Erythroblast (primary cell): ENCODE measurements around the gene CSMD2.
"Not testable (repeated sequence)": the region's sequence is repeated elsewhere in the genome, so short reads cannot be mapped to it uniquely, and the experiment has no call there.

Experiments
- DNase-seq, 2 experiments: peaks; one replicate each; lab custom pipeline; 2025; lab: John Stamatoyannopoulos, UW
- GATA1 ChIP-seq: IDR thresholded peaks from 2 replicates; pipeline ENCODE4 v1.6.1; 2011; ENCODE audit warnings: low read depth, mild to moderate bottlenecking, control low read depth, low read length, moderate library complexity
- POLR2A ChIP-seq: IDR thresholded peaks from 2 replicates; pipeline ENCODE4 v1.6.1; 2011; ENCODE audit warnings: mild to moderate bottlenecking, low read length

The CSMD2 gene

GRCh38 chr1:34029954-34030353 lies 135.1 kb downstream of the CSMD2 start:
- TF ChIP-seq GATA1: no peak
- no peak for TF ChIP-seq POLR2A

DNA sequence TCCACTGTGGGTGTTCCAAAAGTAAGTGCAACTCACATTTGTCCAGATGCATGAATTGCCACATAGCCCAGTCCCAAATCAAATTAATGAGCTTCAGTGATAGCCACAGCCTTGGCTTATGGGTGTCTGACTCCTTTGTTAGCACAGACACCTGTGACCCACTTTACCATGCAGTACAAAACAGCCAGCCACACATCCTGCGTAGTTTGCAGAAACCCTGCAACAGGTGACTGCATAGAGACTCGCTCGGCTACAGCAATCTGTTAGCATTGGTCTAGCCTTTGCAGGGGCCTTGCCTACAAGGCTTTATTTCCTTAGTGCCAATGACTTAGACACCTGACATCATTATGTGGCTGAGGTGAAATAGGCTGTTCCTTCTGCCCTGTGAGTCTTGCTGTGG lies 135.5 kb downstream of the CSMD2 start:
- TF ChIP-seq POLR2A: no peak
- no peak for TF ChIP-seq GATA1
- no peak for DNase-seq

More at GRCh38 chr1:34029954-34030353, 135.1 kb downstream of the CSMD2 start:
- no peak for DNase-seq

DNA sequence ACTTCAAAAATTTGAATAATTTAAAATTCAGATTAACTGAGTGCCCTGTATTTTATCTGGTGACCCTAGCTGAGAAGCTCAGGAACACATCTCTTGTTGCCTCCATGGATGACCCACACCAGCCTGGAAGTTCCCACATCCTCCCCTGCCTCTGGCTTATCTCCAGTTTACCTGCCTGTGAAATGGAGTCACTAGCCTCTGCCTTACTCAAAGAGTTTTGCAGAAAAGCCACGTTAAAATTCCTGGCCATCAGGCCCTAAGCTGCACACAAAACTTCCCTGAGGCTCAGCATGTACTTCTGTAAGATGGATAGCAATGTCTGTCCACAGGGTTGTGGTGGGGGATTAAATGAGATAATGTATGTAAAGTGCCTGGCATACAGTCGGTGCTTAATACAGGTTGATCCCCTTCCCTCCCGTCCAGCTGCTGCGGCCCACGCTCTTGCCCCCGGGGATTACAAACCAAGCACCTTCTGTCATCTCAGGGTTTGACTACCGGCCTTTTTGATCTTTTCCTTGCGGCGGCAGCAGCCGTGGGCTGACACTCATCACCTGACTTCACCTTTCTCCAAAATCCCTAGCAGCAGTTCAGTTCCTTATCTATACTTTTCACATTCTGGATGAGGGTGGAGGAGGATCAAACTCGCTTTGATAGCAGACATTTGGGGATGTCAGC lies 136.5 kb downstream of the CSMD2 start:
- TF ChIP-seq POLR2A: no peak
- no peak for DNase-seq

- no peak for DNase-seq
- TF ChIP-seq GATA1 (no peak), POLR2A (no peak)
Observed at GRCh38 chr1:34025675-34026074, 139.4 kb downstream of the CSMD2 start.

DNA sequence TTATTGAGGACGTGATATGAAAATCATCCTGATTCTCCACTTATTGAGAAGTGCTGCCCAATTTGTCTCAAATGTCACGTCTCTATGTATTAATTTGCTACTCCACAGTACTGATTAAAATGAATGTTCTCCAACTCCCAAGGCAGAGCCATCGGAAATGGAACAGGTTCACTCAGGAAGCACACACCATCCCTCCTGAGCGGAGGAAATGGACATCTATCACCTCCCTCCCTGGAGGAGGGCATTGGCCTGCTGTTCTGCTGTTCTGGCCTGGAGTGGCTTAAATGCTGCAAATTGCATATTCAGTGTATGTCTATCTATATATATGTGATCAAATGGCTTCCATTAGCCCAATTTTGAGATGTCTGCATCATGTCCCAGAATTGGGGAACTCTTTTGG lies 140.5 kb downstream of the CSMD2 start:
- TF ChIP-seq GATA1 (no peak), POLR2A (no peak)
- DNase-seq: no peak

DNA sequence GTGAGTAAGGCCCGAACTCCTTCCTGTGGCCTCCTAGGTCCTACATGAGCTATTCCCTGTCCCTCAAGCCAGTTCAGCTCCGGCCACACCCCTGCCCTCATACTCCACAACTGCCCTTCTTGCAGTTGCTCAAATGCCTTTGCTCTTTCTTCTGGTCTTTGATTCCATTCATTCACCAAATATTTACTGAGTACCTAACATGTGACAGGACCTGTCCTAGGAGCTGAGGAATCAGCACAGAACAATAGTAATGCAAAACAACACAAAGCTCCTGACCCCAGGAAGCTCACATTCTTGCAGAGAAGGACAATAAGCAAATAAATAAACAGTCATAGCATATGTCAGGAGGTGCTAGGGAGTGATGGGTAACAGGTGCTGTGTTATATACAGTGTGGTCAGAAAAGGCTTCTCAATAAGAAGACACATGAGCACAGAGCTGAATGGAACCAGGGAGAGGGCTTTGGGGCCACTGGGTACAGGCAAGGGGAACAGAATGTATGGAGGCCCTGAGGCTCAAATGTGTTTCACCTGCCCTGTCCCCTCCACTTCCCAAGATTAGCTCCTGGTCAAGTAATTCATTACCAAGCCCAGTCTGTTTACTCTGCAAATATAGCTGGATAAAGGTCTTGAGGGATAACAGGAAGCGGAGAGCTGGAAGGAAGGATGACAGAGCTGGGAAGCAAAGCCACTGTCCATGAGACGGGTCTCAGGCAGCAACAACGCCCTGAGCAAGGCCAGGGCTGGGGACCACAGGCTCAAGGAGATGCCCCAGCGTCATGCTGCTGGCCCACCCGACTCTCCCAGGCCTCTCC lies 145.1 kb downstream of the CSMD2 start:
- TF ChIP-seq POLR2A: no peak
- TF ChIP-seq GATA1: no peak

GRCh38 chr1:34018285-34018684 lies 146.7 kb downstream of the CSMD2 start:
- DNase-seq: no peak
- TF ChIP-seq POLR2A: no peak
- no peak for TF ChIP-seq GATA1

More for the DNA sequence above, 145.1 kb downstream of the CSMD2 start:
- no peak for DNase-seq

GRCh38 chr1:34016281-34016680 lies 148.7 kb downstream of the CSMD2 start:
- not testable (repeated sequence) for DNase-seq

- no peak for TF ChIP-seq POLR2A
- TF ChIP-seq GATA1: no peak
Observed at GRCh38 chr1:34013958-34014737, 150.9 kb downstream of the CSMD2 start.

DNA sequence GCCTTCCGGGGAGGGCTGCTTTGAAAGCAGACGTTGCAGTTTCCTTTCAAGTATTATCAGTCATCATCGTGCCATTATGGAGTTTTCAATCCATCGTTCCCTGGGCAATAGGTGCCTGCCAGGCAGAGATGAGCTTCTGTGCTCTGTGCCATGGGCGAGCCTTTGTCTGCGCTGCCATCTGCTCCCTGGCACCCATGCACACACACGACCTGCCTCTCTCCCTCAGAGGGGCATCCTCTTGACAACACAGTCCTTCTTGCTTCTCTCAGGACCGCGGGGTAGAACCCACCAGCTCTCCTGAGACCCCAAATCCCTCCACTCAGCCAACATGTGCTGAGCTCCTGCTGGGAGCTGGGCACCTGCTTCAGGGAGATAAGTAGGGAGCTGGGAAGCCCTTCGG lies 151.9 kb downstream of the CSMD2 start:
- no peak for TF ChIP-seq POLR2A
- no peak for TF ChIP-seq GATA1
- no peak for DNase-seq

More at GRCh38 chr1:34013958-34014737, 150.9 kb downstream of the CSMD2 start:
- DNase-seq: peak; percentile 10 to 24

- TF ChIP-seq GATA1 (no peak), POLR2A (no peak)
Observed at GRCh38 chr1:34009340-34009985, 155.6 kb downstream of the CSMD2 start.

DNA sequence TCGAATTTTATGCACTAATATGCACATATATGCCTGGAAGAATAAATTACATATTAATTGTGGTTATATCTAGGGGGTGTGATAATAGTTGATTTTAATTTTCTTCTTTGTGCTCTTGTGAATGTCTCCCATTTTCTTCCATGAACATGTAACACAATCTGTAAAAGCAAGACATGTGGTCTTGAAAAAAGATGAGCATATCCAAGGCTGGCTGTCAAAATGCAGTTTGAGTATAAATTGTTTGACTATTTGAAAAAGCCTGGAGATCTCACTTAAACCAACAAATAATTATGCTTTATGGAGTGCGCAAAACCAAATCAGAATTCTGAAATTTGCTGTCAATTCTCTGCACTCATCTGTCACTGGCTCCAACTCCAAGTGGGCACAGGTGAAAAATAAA lies 157.3 kb downstream of the CSMD2 start:
- TF ChIP-seq POLR2A (no peak), GATA1 (no peak)
- DNase-seq: no peak

More at GRCh38 chr1:34009340-34009985, 155.6 kb downstream of the CSMD2 start:
- no peak for DNase-seq

DNA sequence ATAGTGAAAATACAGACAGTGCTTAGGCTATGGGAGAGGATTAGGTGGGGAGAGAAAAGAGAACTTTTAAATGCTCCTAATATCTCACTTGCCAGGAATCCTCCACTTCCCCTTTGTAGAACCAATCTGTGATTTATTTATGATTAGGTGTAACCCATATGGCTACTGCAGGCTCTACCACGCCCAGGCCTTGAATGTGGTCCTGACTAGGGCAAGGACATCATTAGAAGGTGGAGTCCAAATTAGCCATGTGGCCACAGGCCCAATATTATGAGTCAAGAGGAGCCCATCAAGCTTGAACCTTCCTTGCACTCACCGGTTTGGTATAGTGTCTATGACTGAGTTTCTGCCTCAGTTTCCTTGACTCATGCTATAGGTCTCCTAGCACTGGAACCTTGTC lies 159.7 kb downstream of the CSMD2 start:
- no peak for DNase-seq
- no peak for TF ChIP-seq POLR2A
- TF ChIP-seq GATA1: no peak

DNA sequence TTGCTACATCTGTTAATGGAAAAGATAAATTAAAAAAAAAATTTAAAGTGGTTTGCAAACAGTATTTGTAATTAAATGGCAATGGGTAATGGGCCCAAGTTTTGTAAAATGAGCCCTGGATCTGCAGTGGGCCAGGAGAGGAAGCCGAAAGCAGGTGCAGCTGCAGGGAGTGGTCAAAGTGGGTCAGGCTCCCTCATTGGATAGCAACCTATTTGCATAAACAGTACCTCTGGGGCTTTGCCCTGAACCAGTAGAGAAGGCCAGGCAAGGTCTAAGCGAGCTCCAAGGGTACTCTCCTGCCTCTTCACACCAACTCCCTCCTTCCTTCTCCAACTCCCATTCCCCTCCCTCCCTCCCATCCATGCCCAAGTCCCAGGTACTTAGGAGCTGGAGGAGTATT lies 162.2 kb downstream of the CSMD2 start:
- TF ChIP-seq POLR2A (no peak), GATA1 (no peak)
- DNase-seq: no peak
